T47D (cell line): ENCODE measurements around the gene C22orf42.
"Not testable (repeated sequence)": the region's sequence is repeated elsewhere in the genome, so short reads cannot be mapped to it uniquely, and the experiment has no call there.

Experiments
- DNase-seq, 2 experiments: peaks; one replicate each; pipeline versions ENCODE4 v3.0.0 to v3.0.0-alpha.2; 2011 to 2012; ENCODE audit warnings: low read depth in 1 of 2, low spot score in 1 of 2
- JUND ChIP-seq: IDR thresholded peaks from 2 replicates; pipeline ENCODE4 v1.6.1; 2012; ENCODE audit warnings: low read depth
- in situ Hi-C: cut with HindIII; loops from 2 replicates; pipeline ENCODE4 v1.10.0; 2016; ENCODE audit warnings: low sequenced_read_pairs, low pct_unique_long_range_greater_than_20kb

The C22orf42 gene

GRCh38 chr22:32165681-32166080 is 6.6 kb upstream of the C22orf42 start:
- TF ChIP-seq JUND, result no peak
- DNase-seq, result no peak
- in situ Hi-C loops, result no loop called here

DNA sequence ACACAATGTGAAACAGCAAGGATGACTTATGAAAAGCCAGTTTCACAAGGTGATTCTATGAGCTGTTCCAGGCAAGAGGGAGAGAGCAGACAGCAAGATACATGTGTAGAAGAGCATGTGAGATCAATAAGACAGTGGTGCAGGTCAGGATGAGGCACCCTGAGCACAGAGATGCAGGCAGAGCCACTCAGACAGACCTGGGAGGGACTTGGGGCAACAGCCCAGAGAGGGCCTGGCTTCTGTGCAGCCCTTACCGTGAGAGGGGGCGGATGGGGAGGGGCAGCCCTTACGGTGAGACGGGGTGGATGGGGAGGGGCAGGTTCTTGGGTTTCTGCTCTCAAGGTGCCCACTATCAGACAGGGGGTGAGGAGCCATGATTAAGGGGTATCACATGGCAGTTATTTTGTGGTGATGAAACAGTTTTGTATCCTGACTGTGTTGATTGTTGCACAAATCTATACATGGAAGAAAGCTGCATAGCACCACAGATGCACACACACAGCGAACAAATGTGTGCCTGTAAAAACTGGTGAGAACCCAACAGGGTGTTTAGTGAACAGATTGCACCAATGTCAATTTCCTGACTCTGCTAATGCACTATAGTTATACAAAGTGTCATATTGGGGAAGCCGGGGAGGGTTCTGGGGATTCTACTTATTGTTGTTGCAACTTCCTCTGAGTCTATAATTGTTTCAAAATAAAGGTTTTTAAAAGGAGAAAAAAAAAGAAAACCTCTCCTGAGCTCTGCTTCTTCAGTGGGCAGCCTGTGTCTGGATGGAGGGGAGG is 5.2 kb upstream of the C22orf42 start:
- in situ Hi-C loops, result no loop called here
- no peak for DNase-seq
- TF ChIP-seq JUND, result no peak

GRCh38 chr22:32160411-32160810 is 1.3 kb upstream of the C22orf42 start:
- DNase-seq, in situ Hi-C loops: not testable (repeated sequence)

- DNase-seq, in situ Hi-C loops: not testable (repeated sequence)
These were observed 1.5 kb downstream of the C22orf42 start for GRCh38 chr22:32157632-32158031.

- in situ Hi-C loops, DNase-seq: not testable (repeated sequence)
These were observed 4.4 kb downstream of the C22orf42 start for GRCh38 chr22:32154727-32155126.

- in situ Hi-C loops, DNase-seq: not testable (repeated sequence)
These were observed 7.5 kb downstream of the C22orf42 start for GRCh38 chr22:32151641-32152040.

DNA sequence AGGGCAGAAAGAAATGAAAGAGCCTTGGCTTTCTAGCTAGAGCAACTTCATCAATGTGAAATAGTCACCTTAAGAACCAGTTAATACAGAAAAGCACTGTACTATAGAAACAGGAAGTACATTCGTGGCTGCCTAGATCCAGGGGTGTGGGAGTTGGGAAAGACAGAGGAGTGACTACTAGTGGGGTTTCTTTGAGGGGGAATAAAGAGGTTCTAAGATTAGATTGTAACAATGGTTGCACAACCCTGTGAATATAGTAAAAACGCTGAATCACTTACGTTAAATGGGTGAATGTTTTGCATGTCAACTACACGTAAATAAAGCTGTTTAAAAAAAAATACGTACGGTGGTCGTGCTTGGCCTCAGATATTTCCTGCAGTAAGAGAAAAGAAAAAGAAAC is 8.5 kb downstream of the C22orf42 start:
- DNase-seq, result not testable (repeated sequence)

GRCh38 chr22:32148372-32148771 is 10.7 kb downstream of the C22orf42 start:
- in situ Hi-C loops, DNase-seq: not testable (repeated sequence)

More for the DNA sequence above, 8.5 kb downstream of the C22orf42 start:
- in situ Hi-C loops, result not testable (repeated sequence)

DNA sequence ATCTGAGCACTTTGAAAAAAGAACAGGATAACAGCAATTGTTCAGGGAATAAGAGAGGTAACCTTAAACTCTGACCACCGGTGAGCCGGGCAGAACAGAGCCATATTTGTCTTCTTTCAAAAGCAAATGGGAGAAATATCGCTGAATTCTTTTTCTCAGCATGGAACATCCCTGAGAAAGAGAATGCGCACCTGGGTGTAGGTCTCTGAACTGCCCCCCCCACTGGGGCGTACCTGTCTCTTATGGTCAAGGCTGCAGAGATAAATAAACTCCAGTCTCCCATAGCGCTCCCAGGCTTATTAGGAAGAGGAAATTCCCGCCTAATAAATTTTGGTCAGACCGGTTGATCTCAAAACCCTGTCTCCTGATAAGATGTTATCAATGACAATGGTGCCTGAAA is 12.0 kb downstream of the C22orf42 start:
- DNase-seq, in situ Hi-C loops: not testable (repeated sequence)

GRCh38 chr22:32144496-32145274 is 14.4 kb downstream of the C22orf42 start:
- TF ChIP-seq JUND, result no peak
- in situ Hi-C loops, result no loop called here
- DNase-seq, result no peak

GRCh38 chr22:32142600-32142999 is 16.5 kb downstream of the C22orf42 start:
- in situ Hi-C loops, result no loop called here
- DNase-seq, result no peak
- TF ChIP-seq JUND, result no peak

DNA sequence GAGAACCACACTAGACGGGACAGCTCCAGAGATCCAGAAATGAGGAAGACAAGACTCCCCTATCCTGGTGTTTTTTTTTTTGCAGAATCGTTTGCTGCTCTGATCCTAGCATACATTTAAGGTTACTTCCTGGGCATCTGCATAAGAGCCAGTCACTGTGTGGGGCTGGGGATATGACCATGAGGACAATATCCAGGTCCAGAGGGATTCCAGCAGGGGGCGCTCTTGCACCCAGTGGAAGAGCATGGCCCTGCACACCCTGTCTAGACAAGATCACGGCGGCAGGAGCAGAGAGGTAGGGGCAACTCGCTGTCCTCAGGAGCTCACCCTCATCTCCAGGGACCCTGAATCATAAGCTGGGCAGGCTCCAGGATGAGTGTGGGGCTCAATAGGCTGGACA is 18.4 kb downstream of the C22orf42 start:
- in situ Hi-C loops, result not testable (repeated sequence)

DNA sequence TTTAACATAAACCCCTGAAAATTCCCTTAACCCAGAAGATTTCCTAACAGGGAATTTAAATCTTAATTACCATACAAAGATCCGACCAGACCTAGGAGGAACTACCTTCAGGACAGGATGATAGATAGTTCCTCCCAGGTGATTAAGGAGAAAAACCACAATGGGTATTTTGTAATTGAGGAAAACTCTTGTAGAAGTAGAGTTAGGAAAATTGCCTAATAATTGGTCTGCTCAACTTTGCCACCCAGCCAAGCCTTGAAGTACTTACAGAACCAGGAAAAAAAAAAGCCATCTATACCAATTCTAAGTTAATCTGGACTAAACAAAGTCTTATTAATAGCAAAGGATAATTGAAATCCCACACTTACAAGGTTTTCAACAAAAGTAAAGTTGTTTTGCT is 20.5 kb downstream of the C22orf42 start:
- in situ Hi-C loops, DNase-seq: not testable (repeated sequence)

More for the DNA sequence above, 18.4 kb downstream of the C22orf42 start:
- not testable (repeated sequence) for DNase-seq

- in situ Hi-C loops, result not testable (repeated sequence)
- peak in 1 of 2 experiments; percentile 70 for DNase-seq
These were observed 21.3 kb downstream of the C22orf42 start for GRCh38 chr22:32137731-32138324.

- DNase-seq, in situ Hi-C loops: not testable (repeated sequence)
These were observed 22.2 kb downstream of the C22orf42 start for GRCh38 chr22:32136881-32137280.

DNA sequence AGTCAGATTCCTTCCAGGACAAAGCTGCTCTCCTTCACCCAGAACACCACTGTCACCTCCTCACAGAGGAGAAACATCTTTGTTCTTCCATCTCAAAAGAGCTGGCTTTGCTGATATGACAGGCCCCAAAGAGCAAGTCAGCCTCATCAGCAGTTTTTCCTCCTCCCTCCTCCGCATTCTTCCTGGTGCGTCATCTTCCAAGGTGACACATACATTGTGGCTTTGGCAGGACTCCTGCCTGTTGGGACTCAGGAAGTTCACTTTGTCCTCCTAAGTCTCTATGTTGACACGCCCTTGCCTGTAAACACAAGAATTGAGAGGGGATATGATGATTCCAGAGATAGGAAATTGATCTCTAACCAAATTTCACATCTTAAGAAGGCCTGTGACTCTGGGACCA is 23.1 kb downstream of the C22orf42 start:
- DNase-seq, in situ Hi-C loops: not testable (repeated sequence)

DNA sequence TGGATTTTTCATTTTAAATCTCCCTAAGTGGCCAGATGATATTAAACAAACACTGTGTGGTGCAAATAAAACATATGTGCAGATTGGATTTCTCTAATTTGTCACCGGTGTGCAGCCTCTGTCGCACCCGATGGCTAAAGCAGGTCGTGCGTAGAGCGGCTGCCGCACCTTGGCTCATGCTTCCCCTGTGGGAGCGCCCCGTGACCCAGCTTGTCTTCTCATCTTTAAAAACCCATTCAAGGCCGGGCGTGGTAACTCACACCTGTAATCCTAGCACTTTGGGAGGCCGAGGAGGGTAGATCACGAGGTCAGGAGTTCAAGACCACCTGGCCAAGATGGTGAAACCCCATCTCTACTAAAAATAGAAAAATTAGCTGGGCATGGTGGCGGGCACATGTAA is 24.3 kb downstream of the C22orf42 start:
- DNase-seq, in situ Hi-C loops: not testable (repeated sequence)
